ENCODE results near the gene C1QTNF5. TPM values are rescaled to one million over a fixed set of nuclear protein-coding genes. Genes with fewer than 3 reads are reported as not detected.

Gene C1QTNF5
- total and polyA plus RNA-seq, 8 donors = 20.0 to 52.0 (median 43.2) TPM

DNA sequence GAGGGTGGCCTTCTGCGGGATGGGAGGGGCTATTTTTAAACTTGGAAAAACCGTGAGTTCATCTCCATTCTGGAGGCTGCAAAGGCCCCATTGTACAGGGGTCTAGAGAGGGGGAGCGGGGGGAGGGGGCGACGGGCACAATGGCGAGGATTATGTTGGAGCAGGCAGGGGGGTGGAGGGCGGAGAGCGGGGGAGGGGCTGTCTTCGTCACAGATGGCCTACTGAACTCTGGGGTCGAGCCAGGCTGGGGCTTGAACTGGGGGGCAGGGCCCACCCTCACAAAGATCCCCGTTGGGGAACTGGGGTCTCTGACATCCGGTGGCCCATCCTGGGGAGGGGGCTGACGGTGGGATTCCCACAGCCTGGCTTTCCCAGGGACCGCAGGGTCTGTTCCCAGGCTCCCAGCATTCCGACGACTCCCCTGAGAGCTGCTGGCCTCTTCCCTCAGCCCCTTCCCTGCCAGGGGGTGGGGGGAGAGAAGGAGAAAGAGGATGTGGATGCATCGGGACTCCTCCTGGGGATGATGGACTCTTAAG lies 20.4 kb downstream of the C1QTNF5 start:
- Histone ChIP-seq H3K36me3 (no peaks in the 10 kb centered on the region), H3K4me1 (peaks cover 20 to 62% of the 10 kb centered on the region in 2 donors), H3K9me3 (no peaks in the 10 kb centered on the region), H3K27ac (peak overlapping the region; percentile 79 to 84), H3K4me3 (peak overlapping the region; percentile 40 to 44), H3K27me3 (peaks cover 22 to 69% of the 10 kb centered on the region in 2 donors)
- TF ChIP-seq, protein P1, sequence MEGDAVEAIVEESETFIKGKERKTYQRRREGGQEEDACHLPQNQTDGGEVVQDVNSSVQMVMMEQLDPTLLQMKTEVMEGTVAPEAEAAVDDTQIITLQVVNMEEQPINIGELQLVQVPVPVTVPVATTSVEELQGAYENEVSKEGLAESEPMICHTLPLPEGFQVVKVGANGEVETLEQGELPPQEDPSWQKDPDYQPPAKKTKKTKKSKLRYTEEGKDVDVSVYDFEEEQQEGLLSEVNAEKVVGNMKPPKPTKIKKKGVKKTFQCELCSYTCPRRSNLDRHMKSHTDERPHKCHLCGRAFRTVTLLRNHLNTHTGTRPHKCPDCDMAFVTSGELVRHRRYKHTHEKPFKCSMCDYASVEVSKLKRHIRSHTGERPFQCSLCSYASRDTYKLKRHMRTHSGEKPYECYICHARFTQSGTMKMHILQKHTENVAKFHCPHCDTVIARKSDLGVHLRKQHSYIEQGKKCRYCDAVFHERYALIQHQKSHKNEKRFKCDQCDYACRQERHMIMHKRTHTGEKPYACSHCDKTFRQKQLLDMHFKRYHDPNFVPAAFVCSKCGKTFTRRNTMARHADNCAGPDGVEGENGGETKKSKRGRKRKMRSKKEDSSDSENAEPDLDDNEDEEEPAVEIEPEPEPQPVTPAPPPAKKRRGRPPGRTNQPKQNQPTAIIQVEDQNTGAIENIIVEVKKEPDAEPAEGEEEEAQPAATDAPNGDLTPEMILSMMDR (IDR thresholded peaks at IDR 0.05) = no peak
- intact Hi-C loops (cut with DNase I) = no loop called here
- ATAC-seq = no peak
- DNase-seq = peak in 2 of 4 donors; percentile 47 to 58

DNA sequence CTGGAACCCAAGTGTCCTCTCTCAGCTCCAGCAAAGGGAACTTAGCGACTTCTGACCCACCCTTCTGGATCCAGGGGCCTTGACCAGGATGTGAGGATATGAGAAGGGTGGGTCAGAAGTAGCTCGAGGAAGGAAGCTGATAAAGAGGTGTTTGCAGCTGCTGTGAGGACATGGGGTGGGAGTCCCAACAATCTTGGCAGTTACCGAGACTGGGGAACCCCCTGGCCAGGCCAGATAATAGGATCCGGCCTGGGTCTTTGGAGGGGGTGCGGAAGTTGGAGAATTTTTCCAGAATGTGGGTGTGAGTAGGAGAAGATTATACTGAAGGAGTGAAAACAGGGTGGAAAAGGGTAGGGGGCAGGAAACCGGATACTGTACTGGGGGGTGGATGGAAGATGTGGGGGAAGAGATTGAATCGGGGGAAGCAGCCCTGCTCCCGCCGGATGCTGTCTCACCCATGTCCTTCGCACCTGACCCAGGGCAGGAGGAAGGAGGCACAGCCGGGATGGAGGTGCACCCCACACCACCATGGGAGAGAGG lies 20.9 kb downstream of the C1QTNF5 start:
- H3K27ac ChIP-seq = peak overlapping the region; percentile 79 to 84
- peaks cover 20 to 67% of the 10 kb centered on the region in 2 donors for H3K4me1 ChIP-seq
- ATAC-seq (no peak), DNase-seq (peak in 1 of 4 donors; percentile 47)
- H3K4me3 ChIP-seq = no peak overlapping the region
- H3K27me3 ChIP-seq = peaks cover 26 to 74% of the 10 kb centered on the region in 2 donors
- no peaks in the 10 kb centered on the region for H3K36me3 ChIP-seq
- TF ChIP-seq, protein P1 (IDR thresholded peaks at IDR 0.05) = no peak
- intact Hi-C loops (cut with DNase I) = no loop called here
- no peaks in the 10 kb centered on the region for H3K9me3 ChIP-seq

DNA sequence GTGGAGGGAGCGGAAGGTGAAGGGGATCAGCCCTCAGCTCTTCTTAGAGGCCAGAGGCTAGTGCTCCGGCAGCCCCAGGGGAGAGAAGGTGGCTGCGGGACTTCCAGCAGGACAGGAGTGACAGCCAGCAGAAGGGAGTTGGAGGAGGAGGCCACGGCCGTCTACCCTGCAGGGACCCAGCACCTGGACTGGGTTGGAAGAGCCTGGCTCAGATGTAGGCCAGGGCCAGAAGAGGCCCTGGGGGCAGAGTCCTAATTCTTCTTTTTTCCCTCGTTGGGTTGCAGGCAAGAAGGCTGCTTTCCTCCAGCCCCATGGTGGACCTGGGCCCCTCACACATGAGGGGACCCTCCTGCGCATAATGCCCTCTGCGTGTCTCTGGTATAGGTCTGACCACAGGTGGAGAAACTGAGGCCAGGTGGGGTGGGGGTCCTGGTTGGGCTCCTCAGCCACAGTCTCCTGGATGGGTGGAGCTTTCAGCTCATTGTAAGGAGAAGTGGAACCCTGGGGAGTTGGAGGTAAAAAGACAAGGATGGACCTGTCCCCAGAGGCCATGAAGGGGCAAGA lies 21.5 kb downstream of the C1QTNF5 start:
- Histone ChIP-seq H3K36me3 (no peaks in the 10 kb centered on the region), H3K9me3 (no peaks in the 10 kb centered on the region), H3K27ac (peak overlapping the region; percentile 67 to 79), H3K4me3 (no peak overlapping the region), H3K4me1 (peaks cover 20 to 70% of the 10 kb centered on the region in 2 donors), H3K27me3 (peaks cover 26 to 80% of the 10 kb centered on the region in 2 donors)
- no peak for DNase-seq
- ATAC-seq = no peak
- TF ChIP-seq, protein P1 (IDR thresholded peaks at IDR 0.05) = no peak
- intact Hi-C loops (cut with DNase I) = no loop called here

DNA sequence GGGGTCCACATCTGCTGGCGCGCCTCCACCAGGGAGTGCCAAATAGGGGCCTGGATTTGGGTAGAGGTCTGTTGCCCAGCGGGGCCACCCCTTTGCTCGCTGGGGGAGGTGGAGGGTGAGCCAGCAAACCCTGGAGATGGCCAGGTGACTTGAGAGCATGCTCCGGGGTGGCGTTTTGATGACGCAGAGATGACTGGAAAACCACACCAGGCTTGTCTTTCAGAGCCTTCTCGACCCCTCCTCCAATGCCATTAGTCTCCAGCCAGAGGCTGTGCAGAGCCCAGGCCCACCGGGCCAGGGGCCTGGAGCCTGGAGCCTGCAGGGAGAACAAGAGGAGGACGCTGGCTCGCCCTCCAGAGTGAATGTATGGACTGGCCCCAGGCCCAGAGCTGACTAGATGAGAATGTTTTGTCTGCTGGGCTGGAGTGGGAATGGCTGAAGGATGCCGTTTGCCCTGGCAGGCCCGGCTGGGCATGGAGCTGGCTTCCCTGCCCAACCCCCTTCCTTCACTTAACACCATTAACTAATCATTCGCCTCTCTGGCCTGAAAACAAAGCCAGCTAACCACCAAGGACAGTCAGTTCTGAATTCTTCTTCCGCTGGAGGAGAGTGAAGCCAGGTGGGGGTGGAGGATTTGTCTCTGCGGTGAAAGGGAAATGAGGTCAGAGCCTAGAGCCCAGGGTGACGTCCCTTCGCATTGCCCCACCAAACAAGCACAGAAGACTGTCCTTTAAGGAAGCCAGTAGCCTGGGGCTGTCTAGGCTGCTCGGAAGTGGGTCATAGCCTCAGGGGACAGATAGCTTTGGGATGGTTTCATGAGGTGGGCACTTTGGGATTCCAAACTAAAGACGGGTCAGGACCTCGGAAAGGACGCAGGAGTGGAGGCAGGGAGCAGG lies 22.2 kb downstream of the C1QTNF5 start:
- no peaks in the 10 kb centered on the region for H3K36me3 ChIP-seq
- no peaks in the 10 kb centered on the region for H3K9me3 ChIP-seq
- TF ChIP-seq, protein P1 (IDR thresholded peaks at IDR 0.05) = no peak
- ATAC-seq (no peak), DNase-seq (no peak)
- H3K27me3 ChIP-seq = peaks cover 26 to 84% of the 10 kb centered on the region in 2 donors
- H3K27ac ChIP-seq = peak overlapping the region; percentile 67 to 79
- intact Hi-C loops (cut with DNase I) = no loop called here
- H3K4me3 ChIP-seq = no peak overlapping the region
- peaks cover 20 to 70% of the 10 kb centered on the region in 2 donors for H3K4me1 ChIP-seq

All from left lung (tissue), 10 donors.